ENCODE measurements around the gene CEP128.

GRCh38 chr14:80762641-80763228 lies 178.8 kb downstream of the CEP128 start:
- TF ChIP-seq EZH2phosphoT487 (IDR thresholded peaks at IDR 0.05; ENCODE audit: borderline replicate concordance, low read length) (no peak), CTCF (IDR thresholded peaks at IDR 0.05; ENCODE audit: low read depth, low read length, poor library complexity, severe bottlenecking) (no peak)
